K562 (cell line): ENCODE results near the gene MYOG. TPM values are rescaled to one million over a fixed set of nuclear protein-coding genes. Genes with fewer than 3 reads are reported as not detected.

Source experiments
- CTCF ChIP-seq, 3 experiments: IDR thresholded peaks in 2 of 3; conservative IDR thresholded peaks in 1 of 3; 2 replicates each; pipeline ENCODE4 v1.5.1; 2011 to 2012; ENCODE audit warnings: low read length in 3 of 3, mild to moderate bottlenecking in 3 of 3, control low read depth in 2 of 3, improper control_type of control experiment in 1 of 3, inconsistent platforms in 1 of 3, low read depth in 1 of 3, mixed read lengths in 1 of 3, moderate library complexity in 1 of 3; ENCODE audit not compliant: insufficient read depth in 2 of 3
- ETS1 ChIP-seq: conservative IDR thresholded peaks from 2 replicates; pipeline ENCODE4 v1.6.1; 2011; ENCODE audit warnings: low read depth, mild to moderate bottlenecking, low read length; ENCODE audit not compliant: control insufficient read depth
- MYBL2 ChIP-seq, 2 experiments: fragments of 450-650 bp in 1 of 2; sonication (generic) in 1 of 2; formaldehyde crosslinking in 1 of 2; IDR thresholded peaks; 2 replicates each; pipeline versions ENCODE4 v1.6.1 to v1.8.1; 2017 to 2022; ENCODE audit warnings: borderline replicate concordance in 1 of 2, inconsistent platforms in 1 of 2, low read depth in 1 of 2, mild to moderate bottlenecking in 1 of 2, missing genetic modification reagents in 1 of 2, moderate library complexity in 1 of 2
- SMC3 ChIP-seq: conservative IDR thresholded peaks from 2 replicates; pipeline ENCODE4 v1.6.1; 2011; ENCODE audit warnings: low read depth, low read length, improper control_type of control experiment; ENCODE audit not compliant: insufficient read depth
- STAT6 ChIP-seq: sonication (generic); formaldehyde crosslinking; IDR thresholded peaks from 2 replicates; pipeline ENCODE4 v1.8.1; 2023; ENCODE audit warnings: mild to moderate bottlenecking, missing genetic modification reagents
- polyA plus RNA-seq, 8 experiments: library from polyadenylated mRNA; depleted of rRNA in 4 of 8; stranded (reverse) in 5 of 8; unstranded in 3 of 8; fragments of >200 nt; fragmentation: Nextera tagmentation in 2 of 8; fragmentation: Illumina TruSeq in 1 of 8; extraction: Ambion mirVana in 2 of 8; extraction: Trizol in 1 of 8; gene quantifications; 2 replicates each; pipeline versions ENCODE4 v1.2.1 to v1.2.3, GENCODE V29; 2011 to 2014; ENCODE audit warnings: inconsistent platforms in 1 of 8, missing spikeins in 1 of 8
- total RNA-seq, 7 experiments: library from RNA; depleted of rRNA in 6 of 7; stranded (reverse); fragments of >200 nt in 6 of 7; fragmentation: Illumina TruSeq in 2 of 7; extraction: Trizol in 2 of 7; gene quantifications; 2 replicates each; pipeline versions ENCODE4 v1.2.1 to v1.2.3, GENCODE V29; 2011 to 2021; ENCODE audit warnings: low replicate concordance in 1 of 7

The MYOG gene
- total and polyA plus RNA-seq, 9 of the 15 experiments (the other 6 are each of a cell fraction or from before 2014, with no cell fraction given) = not detected

- no peak for TF ChIP-seq STAT6 (CRISPR knock-in tag)
- TF ChIP-seq SMC3 = 0 out of 2 replicates have a peak, but pooled peaks have one; percentile 16
- no peak for TF ChIP-seq MYBL2 (IDR thresholded peaks at IDR 0.05; ENCODE audit: low read depth)
- 0 out of 2 replicates have a peak, but pooled peaks have one; percentile 54 for TF ChIP-seq MYBL2 (CRISPR knock-in tag; IDR thresholded peaks at IDR 0.05; ENCODE audit: borderline replicate concordance)
- no peak for TF ChIP-seq ETS1
- peak; percentile 56 to 71 (median 64) for TF ChIP-seq CTCF (IDR thresholded peaks at IDR 0.05 in 2 of 3, conservative IDR thresholded peaks at IDR 0.05 in 1 of 3; ENCODE audit: insufficient read depth in 2 of 3, low read depth in 1 of 3, low read length in 3 of 3)
- TF ChIP-seq, all 486 proteins: peak for 7
Measured at GRCh38 chr1:203039609-203040512, 46.0 kb downstream of the MYOG start (continued).
